AG04449 (cell line): Measurements from ENCODE around the gene FGD5.

ENCODE experiments used
- CTCF ChIA-PET: fragments of 350-600 bp; formaldehyde crosslinking; extraction: SDS; loops from one replicate; lab custom pipeline; 2021; ENCODE audit warnings: antibody characterized with exemption; lab: Yijun Ruan, JAX
- POLR2A ChIA-PET: fragments of 400-600, 350-600 bp; formaldehyde crosslinking; extraction: SDS; loops from one replicate; lab custom pipeline; 2020; ENCODE audit warnings: antibody characterized with exemption, inconsistent platforms; lab: Yijun Ruan, JAX
- DNase-seq: peaks from one replicate; pipeline ENCODE4 v3.0.0-alpha.2; 2010; ENCODE audit warnings: low read depth, low spot score
- H3K4me3 ChIP-seq: 2 replicates; pipeline ENCODE4 v1.5.1; 2011; ENCODE audit warnings: low read depth, mild to moderate bottlenecking, control low read depth, low read length
- CTCF ChIP-seq: IDR thresholded peaks from one replicate; pipeline ENCODE4 v1.5.1; 2011; ENCODE audit warnings: mild to moderate bottlenecking, moderate library complexity, low read length, control low read depth, inconsistent platforms; ENCODE audit not compliant: insufficient read depth; ENCODE audit errors: missing control alignments

The FGD5 gene

GRCh38 chr3:14905055-14905657, 86.4 kb downstream of the FGD5 start:
- ChIA-PET CTCF (interaction anchor here (1.4 kb wide), 1 partner anchor 16 kb away, joined by 3 read pairs; no protein-coding TSS in a partner anchor), POLR2A (no interaction called here)
- no peak for DNase-seq
- TF ChIP-seq CTCF, result no peak
- H3K4me3 ChIP-seq, result no peak overlapping the region

GRCh38 chr3:14906355-14906971, 87.7 kb downstream of the FGD5 start:
- ChIA-PET CTCF (no interaction called here), POLR2A (interaction anchor here (0.6 kb wide), 1 partner anchor 114 kb away, joined by 3 read pairs; no protein-coding TSS in a partner anchor)
- no peak for DNase-seq

GRCh38 chr3:14907043-14907966, 88.5 kb downstream of the FGD5 start:
- POLR2A ChIA-PET, result no interaction called here
- DNase-seq, result no peak
- CTCF ChIA-PET, result no interaction called here
- TF ChIP-seq CTCF, result no peak
- H3K4me3 ChIP-seq, result no peak overlapping the region

More at GRCh38 chr3:14906355-14906971, 87.7 kb downstream of the FGD5 start:
- no peak overlapping the region for H3K4me3 ChIP-seq
- no peak for TF ChIP-seq CTCF

- H3K4me3 ChIP-seq, result no peak overlapping the region
- POLR2A ChIA-PET, result no interaction called here
- no peak for DNase-seq
- CTCF ChIA-PET, result interaction anchor here (2.0 to 2.3 kb wide), 2 partner anchors 12 to 14 kb away, joined by 5 to 7 read pairs; no protein-coding TSS in a partner anchor
- TF ChIP-seq CTCF, result no peak
Measured at GRCh38 chr3:14909250-14909649, 90.5 kb downstream of the FGD5 start.

GRCh38 chr3:14911651-14912050, 92.9 kb downstream of the FGD5 start:
- POLR2A ChIA-PET, result no interaction called here
- CTCF ChIA-PET, result interaction anchor here (1.0 kb wide), 1 partner anchor 15 kb away, joined by 3 read pairs; no protein-coding TSS in a partner anchor

More at GRCh38 chr3:14911651-14912050, 92.9 kb downstream of the FGD5 start:
- no peak for DNase-seq
- H3K4me3 ChIP-seq, result no peak overlapping the region
- TF ChIP-seq CTCF, result no peak
